Endothelial cell of umbilical vein (primary cell): ENCODE data around the gene MMP25. TPM values are rescaled to one million over a fixed set of nuclear protein-coding genes. Genes with fewer than 3 reads are reported as not detected.
A peak's percentile ranks its signal among the peaks of the same experiment; 100 is the strongest.

Experiments
- BruUV-seq: library from RNA; stranded (reverse); fragments of 400-500 nt; replicated peaks from 2 replicates; lab custom pipeline; 2021; lab: Mats Ljungman, UMichigan
- CTCF ChIA-PET: fragments of 300-600, 350-600 bp; sonication (Branson Sonifier 250); formaldehyde crosslinking; loops from one replicate; lab custom pipeline; 2021; ENCODE audit warnings: antibody characterized with exemption, inconsistent platforms; lab: Charles Lee
- POLR2A ChIA-PET: fragments of 300-600, 350-600 bp; sonication (Branson Sonifier 250); formaldehyde crosslinking; loops from one replicate; lab custom pipeline; 2021; ENCODE audit warnings: antibody characterized with exemption, inconsistent platforms; lab: Charles Lee
- DNase-seq: peaks from one replicate; pipeline ENCODE4 v3.0.0-alpha.2; 2011; ENCODE audit warnings: low read depth, low spot score
- FAIRE-seq: peaks from 2 replicates; lab custom pipeline; 2011; peaks lifted over from hg19 to GRCh38; lab: Jason Lieb, UNC
- H2AFZ ChIP-seq: 2 replicates; pipeline ENCODE4 v1.6.0; 2012; ENCODE audit warnings: low read depth, low read length, control low read depth, inconsistent platforms
- H3K27ac ChIP-seq: 2 replicates; pipeline ENCODE4 v1.5.1; 2011; ENCODE audit warnings: low read depth, mild to moderate bottlenecking, control low read depth, low read length, moderate library complexity; ENCODE audit not compliant: insufficient read depth
- H3K27me3 ChIP-seq, 2 experiments: 2 replicates each; pipeline versions ENCODE4 v1.6.0 to v1.6.1; 2011; ENCODE audit warnings: low read length in 2 of 2, mixed read lengths in 1 of 2; ENCODE audit not compliant: control insufficient read depth in 2 of 2, insufficient read depth in 2 of 2
- H3K36me3 ChIP-seq, 2 experiments: 2 replicates in 1 of 2; 3 replicates in 1 of 2; pipeline ENCODE4 v1.5.1; 2011; ENCODE audit warnings: low read length in 2 of 2, mild to moderate bottlenecking in 1 of 2, moderate library complexity in 1 of 2; ENCODE audit not compliant: control insufficient read depth in 2 of 2, insufficient read depth in 2 of 2; ENCODE audit errors: extremely low read depth in 1 of 2
- H3K4me1 ChIP-seq: 3 replicates; pipeline ENCODE4 v1.5.1; 2011; ENCODE audit warnings: mild to moderate bottlenecking, low read length; ENCODE audit not compliant: control insufficient read depth, insufficient read depth; ENCODE audit errors: extremely low read depth
- H3K4me2 ChIP-seq: 2 replicates; pipeline ENCODE4 v1.6.1; 2011; ENCODE audit warnings: low read length, control low read depth, mixed read lengths; ENCODE audit not compliant: insufficient read depth
- H3K4me3 ChIP-seq, 3 experiments: fragments of 200-600 bp in 1 of 3; sonication (generic), shearing (Covaris generic) in 1 of 3; replicated peaks in 1 of 3; 2 replicates each; pipeline ENCODE4 v1.5.1; 2011 to 2016; ENCODE audit warnings: control low read depth in 3 of 3, low read length in 3 of 3, mild to moderate bottlenecking in 2 of 3, inconsistent platforms in 1 of 3, low read depth in 1 of 3, moderate library complexity in 1 of 3; ENCODE audit not compliant: insufficient read depth in 1 of 3
- H3K79me2 ChIP-seq: 2 replicates; pipeline ENCODE4 v1.6.0; 2012; ENCODE audit warnings: low read length, inconsistent platforms; ENCODE audit not compliant: control insufficient read depth, insufficient read depth
- H3K9ac ChIP-seq: replicated peaks from 2 replicates; pipeline ENCODE3; 2011; ENCODE audit warnings: low read length, control low read depth; ENCODE audit not compliant: insufficient read depth; ENCODE audit errors: extremely low read depth
- H3K9me1 ChIP-seq: replicated peaks from 3 replicates; pipeline ENCODE4 v1.6.0; 2011; ENCODE audit warnings: mild to moderate bottlenecking, low read length; ENCODE audit not compliant: control insufficient read depth, insufficient read depth; ENCODE audit errors: extremely low read depth
- H3K9me3 ChIP-seq: replicated peaks from 2 replicates; pipeline ENCODE4 v1.5.1; 2012; ENCODE audit warnings: low read length, inconsistent platforms; ENCODE audit not compliant: control insufficient read depth, insufficient read depth
- H4K20me1 ChIP-seq: replicated peaks from 2 replicates; pipeline ENCODE3; 2011; ENCODE audit warnings: mild to moderate bottlenecking, low read length; ENCODE audit not compliant: control insufficient read depth, insufficient read depth; ENCODE audit errors: extremely low read depth
- CTCF ChIP-seq, 2 donors: IDR thresholded peaks; 1 replicate in 1 of 2; 2 replicates in 1 of 2; pipeline ENCODE4 v1.5.1; 2011; ENCODE audit warnings: low read length in 2 of 2, mild to moderate bottlenecking in 2 of 2, moderate library complexity in 2 of 2, control low read depth in 1 of 2, inconsistent platforms in 1 of 2, low read depth in 1 of 2; ENCODE audit not compliant: insufficient read depth in 1 of 2; ENCODE audit errors: extremely low read depth in 1 of 2
- EZH2 ChIP-seq: IDR thresholded peaks from 2 replicates; pipeline ENCODE4 v1.6.1; 2012; ENCODE audit warnings: borderline replicate concordance, low read depth, mild to moderate bottlenecking, moderate library complexity, low read length, inconsistent platforms; ENCODE audit not compliant: severe bottlenecking
- FOS ChIP-seq: IDR thresholded peaks from 2 replicates; pipeline ENCODE4 v1.6.1; 2011; ENCODE audit warnings: mild to moderate bottlenecking, low read length, moderate library complexity, borderline replicate concordance; ENCODE audit not compliant: insufficient read depth
- GATA2 ChIP-seq: IDR thresholded peaks from 2 replicates; pipeline ENCODE4 v1.7.0; 2011; ENCODE audit warnings: low read depth, mild to moderate bottlenecking, moderate library complexity, mixed read lengths, low read length; ENCODE audit not compliant: insufficient read length, insufficient read depth
- JUN ChIP-seq: IDR thresholded peaks from 2 replicates; pipeline ENCODE4 v1.6.1; 2011; ENCODE audit warnings: borderline replicate concordance, low read depth; ENCODE audit not compliant: insufficient read length, insufficient read depth
- MAX ChIP-seq: IDR thresholded peaks from 2 replicates; pipeline ENCODE4 v1.6.1; 2011; ENCODE audit not compliant: insufficient read depth, insufficient read length
- MYC ChIP-seq: IDR thresholded peaks from one replicate; pipeline ENCODE4 v1.6.1; 2011; ENCODE audit warnings: mild to moderate bottlenecking, low read depth, low read length
- POLR2A ChIP-seq: IDR thresholded peaks from 2 replicates; pipeline ENCODE4 v1.6.1; 2012; ENCODE audit warnings: low read depth, mild to moderate bottlenecking, control low read depth, low read length
- POLR2AphosphoS5 ChIP-seq: IDR thresholded peaks from 2 replicates; pipeline ENCODE4 v1.6.1; 2012; ENCODE audit warnings: low read depth, mild to moderate bottlenecking, control low read depth, low read length, moderate library complexity; ENCODE audit not compliant: insufficient read depth
- dilution Hi-C: fragments of 300-500 bp; cut with MboI; formaldehyde crosslinking; loops from one replicate; pipeline ENCODE4 v1.15.0; 2019; ENCODE audit warnings: low sequenced_read_pairs; ENCODE audit not compliant: extremely low pct_ligation_motif_present
- intact Hi-C: fragments of 100-400 bp; cut with micrococcal nuclease; formaldehyde crosslinking; loops from one replicate; pipeline ENCODE4 v1.10.0; 2022
- polyA plus RNA-seq, 4 experiments: library from polyadenylated mRNA; depleted of rRNA in 3 of 4; stranded (reverse) in 3 of 4; unstranded in 1 of 4; fragments of >200 nt; gene quantifications; 2 replicates each; pipeline versions ENCODE4 v1.2.1 to v1.2.3, GENCODE V29; 2011 to 2012; ENCODE audit warnings: missing spikeins in 1 of 4
- total RNA-seq: library from RNA; stranded (reverse); gene quantifications from 2 replicates; pipeline ENCODE4 v1.2.3, GENCODE V29; 2021

The MMP25 gene
- total and polyA plus RNA-seq, 2 donors (not counting 3 experiments of a cell fraction or from before 2014, with no cell fraction given), result 0.08 to 0.35 TPM

- DNase-seq (no peak), FAIRE-seq (no peak)
- peaks cover 26% of the 10 kb centered on the region for H3K4me1 ChIP-seq
- POLR2A ChIA-PET, result no interaction called here
- H3K4me2 ChIP-seq, result no peak overlapping the region
- BruUV-seq, result no TSS peak
- dilution Hi-C loops, result no loop called here
- no peak overlapping the region for H3K4me3 ChIP-seq
- no peak overlapping the region for H3K27ac ChIP-seq
- no peaks in the 10 kb centered on the region for H3K79me2 ChIP-seq
- TF ChIP-seq JUN, result no peak
- TF ChIP-seq EZH2, result no peak
- TF ChIP-seq POLR2AphosphoS5, result no peak
- TF ChIP-seq MAX, result no peak
- TF ChIP-seq CTCF (IDR thresholded peaks at IDR 0.05; ENCODE audit: extremely low read depth in 1 of 2, insufficient read depth in 1 of 2, low read depth in 1 of 2, low read length in 2 of 2), result no peak
- no peak for TF ChIP-seq MYC
- TF ChIP-seq FOS, result no peak
- TF ChIP-seq GATA2, result no peak
- no peak for TF ChIP-seq POLR2A
- H3K27me3 ChIP-seq, result peaks cover 0 to 2% of the 10 kb centered on the region in 2 experiments
- H3K9me1 ChIP-seq, result no peaks in the 10 kb centered on the region
- intact Hi-C loops, result no loop called here
- CTCF ChIA-PET, result interaction anchor here (1.7 to 4.8 kb wide), 2 partner anchors 30 to 40 kb away, joined by 6 to 49 read pairs; no protein-coding TSS in a partner anchor
- no peak overlapping the region for H3K9ac ChIP-seq
- H3K9me3 ChIP-seq, result no peaks in the 10 kb centered on the region
- H4K20me1 ChIP-seq, result no peaks in the 10 kb centered on the region
- H3K36me3 ChIP-seq, result no peaks in the 10 kb centered on the region
- H2AFZ ChIP-seq, result peak overlapping the region; percentile 45
Observed at GRCh38 chr16:3099395-3099731, 53.0 kb downstream of the MMP25 start.
